Panc1 (cell line): ENCODE results near the gene HNRNPU. TPM values are rescaled to one million over a fixed set of nuclear protein-coding genes. Genes with fewer than 3 reads are reported as not detected.
A peak's percentile ranks its signal among the peaks of the same experiment; 100 is the strongest.

Experiments used
- ATAC-seq: fragments of 200-7000 bp; cut with Tn5 transposase; 2 replicates; pipeline ENCODE4 v1.9.1; 2020; ENCODE audit warnings: mild to moderate bottlenecking, moderate library complexity
- BruUV-seq: library from RNA; stranded (reverse); fragments of 400-500 nt; replicated peaks from 2 replicates; lab custom pipeline; 2021; lab: Mats Ljungman, UMichigan
- CTCF ChIA-PET: fragments of 300-600 bp; sonication (Branson Sonifier 250); formaldehyde crosslinking; loops from one replicate; lab custom pipeline; 2022; ENCODE audit warnings: antibody characterized with exemption; lab: Charles Lee
- POLR2A ChIA-PET: fragments of 300-600 bp; sonication (Branson Sonifier 250); formaldehyde crosslinking; loops from one replicate; lab custom pipeline; 2022; ENCODE audit warnings: antibody characterized with exemption; lab: Charles Lee
- DNase-seq: peaks from one replicate; pipeline ENCODE4 v3.0.0-alpha.2; 2010; ENCODE audit warnings: low read depth, low spot score
- H3K27ac ChIP-seq: 2 replicates; pipeline ENCODE4 v1.5.1; 2011; ENCODE audit warnings: mild to moderate bottlenecking, low read length, inconsistent platforms
- H3K27me3 ChIP-seq: fragments of 200-500 bp; sonication (Bioruptor generic); 2 replicates; pipeline ENCODE4 v1.6.0; 2014; ENCODE audit warnings: low read length, inconsistent platforms; ENCODE audit not compliant: control insufficient read depth, insufficient read depth
- H3K36me3 ChIP-seq: fragments of 200-500 bp; sonication (Bioruptor generic); 2 replicates; pipeline ENCODE4 v1.5.1; 2014; ENCODE audit warnings: inconsistent platforms, mild to moderate bottlenecking, low read length, moderate library complexity; ENCODE audit not compliant: control insufficient read depth, insufficient read depth
- H3K4me1 ChIP-seq: 2 replicates; pipeline ENCODE4 v1.5.1; 2011; ENCODE audit warnings: inconsistent platforms, mild to moderate bottlenecking, low read length, moderate library complexity; ENCODE audit not compliant: control insufficient read depth, insufficient read depth
- H3K4me3 ChIP-seq, 2 experiments: 2 replicates each; pipeline ENCODE4 v1.5.1; 2011 to 2012; ENCODE audit warnings: low read depth in 2 of 2, low read length in 2 of 2, mild to moderate bottlenecking in 2 of 2, inconsistent platforms in 1 of 2, moderate library complexity in 1 of 2
- H3K9me3 ChIP-seq: fragments of 200-500 bp; sonication (Bioruptor generic); 2 replicates; pipeline ENCODE4 v1.5.1; 2014; ENCODE audit warnings: low read depth, mild to moderate bottlenecking, inconsistent platforms, low read length, moderate library complexity; ENCODE audit not compliant: control insufficient read depth, insufficient read depth
- CTCF ChIP-seq: fragments of 450-650 bp; IDR thresholded peaks from 2 replicates; pipeline ENCODE4 v1.5.1; 2017; ENCODE audit warnings: mild to moderate bottlenecking
- POLR2AphosphoS5 ChIP-seq: IDR thresholded peaks from 2 replicates; pipeline ENCODE4 v1.6.1; 2012; ENCODE audit warnings: mild to moderate bottlenecking, low read depth, low read length, moderate library complexity
- SIN3A ChIP-seq: IDR thresholded peaks from 2 replicates; pipeline ENCODE4 v1.6.1; 2012; ENCODE audit warnings: low read depth, mild to moderate bottlenecking, low read length, moderate library complexity, borderline replicate concordance; ENCODE audit not compliant: insufficient read depth
- TCF7L2 ChIP-seq: IDR thresholded peaks from 2 replicates; pipeline ENCODE4 v1.6.1; 2011; ENCODE audit warnings: mild to moderate bottlenecking, low read depth, low read length, inconsistent platforms
- in situ Hi-C: cut with HindIII; loops from 2 replicates; pipeline ENCODE4 v1.10.0; 2016; ENCODE audit warnings: low sequenced_read_pairs, low pct_unique_long_range_greater_than_20kb
- intact Hi-C: fragments of 100-400 bp; cut with micrococcal nuclease; formaldehyde crosslinking; loops from one replicate; pipeline ENCODE4 v1.10.0; 2022; ENCODE audit not compliant: unreplicated experiment
- total RNA-seq: library from RNA; stranded (reverse); gene quantifications from one replicate; pipeline ENCODE4 v1.2.1, GENCODE V29; 2021; ENCODE audit not compliant: unreplicated experiment
- TF ChIP-seq, protein P1 (sequence below), 2 experiments: IDR thresholded peaks; 2 replicates each; pipeline ENCODE4 v1.6.1; 2011 to 2012; ENCODE audit warnings: low read depth in 2 of 2, control low read depth in 1 of 2, low read length in 1 of 2, mild to moderate bottlenecking in 1 of 2, moderate library complexity in 1 of 2; ENCODE audit not compliant: insufficient read depth in 1 of 2

HNRNPU gene
- total RNA-seq, 1 experiment from 2014 or later = 361 TPM

DNA sequence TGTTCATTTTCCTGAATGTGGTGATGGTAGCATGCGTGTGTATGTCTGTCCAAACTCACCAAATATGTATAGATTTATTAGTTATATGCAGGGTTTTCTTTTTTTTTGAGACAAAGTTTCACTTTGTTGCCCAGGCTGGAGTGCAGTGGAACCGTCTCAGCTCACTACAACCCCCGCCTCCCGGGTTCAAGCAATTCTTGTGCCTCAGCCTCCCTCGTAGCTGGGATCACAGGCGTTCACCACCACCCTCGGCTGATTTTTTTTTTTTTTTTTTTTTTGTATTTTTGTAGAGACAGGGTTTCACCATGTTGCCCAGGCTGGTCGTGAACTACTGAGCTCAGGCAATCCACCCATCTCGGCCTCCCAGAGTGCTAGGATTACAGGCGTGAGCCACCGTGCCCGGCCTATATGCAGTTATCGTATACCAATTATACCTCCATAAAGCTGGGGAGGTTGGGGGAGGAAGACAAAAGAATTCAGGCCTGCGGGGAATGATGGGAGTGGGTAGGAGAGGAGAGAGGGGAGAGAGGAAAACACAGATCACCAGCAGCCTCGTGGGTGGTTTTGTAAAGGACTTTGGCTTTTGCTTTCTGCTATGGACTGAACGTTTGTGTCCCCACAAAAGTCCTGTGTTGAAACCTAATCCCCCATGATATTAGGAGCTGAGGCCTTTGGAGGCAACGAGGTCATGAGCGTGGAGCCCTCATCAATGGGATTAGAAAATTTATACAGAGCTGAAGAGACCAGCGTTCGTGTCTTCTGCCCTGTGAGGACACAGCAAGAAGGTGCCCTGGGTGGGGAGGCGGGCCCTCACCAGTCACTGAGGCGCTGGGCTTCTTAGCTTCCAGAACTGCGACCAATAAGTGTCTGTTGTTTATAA, 4.4 kb upstream of the HNRNPU start:
- Histone ChIP-seq H3K27ac (no peak overlapping the region), H3K4me3 (no peak overlapping the region), H3K4me1 (peaks cover 16% of the 10 kb centered on the region), H3K36me3 (no peaks in the 10 kb centered on the region; the same call in 1 of the 2 replicates), H3K9me3 (no peaks in the 10 kb centered on the region), H3K27me3 (no peaks in the 10 kb centered on the region)
- DNase-seq (no peak), ATAC-seq (no peak)
- CTCF ChIA-PET = no interaction called here
- in situ Hi-C loops = no loop called here
- no peak for TF ChIP-seq TCF7L2
- TF ChIP-seq CTCF = no peak
- TF ChIP-seq POLR2AphosphoS5 = no peak
- TF ChIP-seq, protein P1, sequence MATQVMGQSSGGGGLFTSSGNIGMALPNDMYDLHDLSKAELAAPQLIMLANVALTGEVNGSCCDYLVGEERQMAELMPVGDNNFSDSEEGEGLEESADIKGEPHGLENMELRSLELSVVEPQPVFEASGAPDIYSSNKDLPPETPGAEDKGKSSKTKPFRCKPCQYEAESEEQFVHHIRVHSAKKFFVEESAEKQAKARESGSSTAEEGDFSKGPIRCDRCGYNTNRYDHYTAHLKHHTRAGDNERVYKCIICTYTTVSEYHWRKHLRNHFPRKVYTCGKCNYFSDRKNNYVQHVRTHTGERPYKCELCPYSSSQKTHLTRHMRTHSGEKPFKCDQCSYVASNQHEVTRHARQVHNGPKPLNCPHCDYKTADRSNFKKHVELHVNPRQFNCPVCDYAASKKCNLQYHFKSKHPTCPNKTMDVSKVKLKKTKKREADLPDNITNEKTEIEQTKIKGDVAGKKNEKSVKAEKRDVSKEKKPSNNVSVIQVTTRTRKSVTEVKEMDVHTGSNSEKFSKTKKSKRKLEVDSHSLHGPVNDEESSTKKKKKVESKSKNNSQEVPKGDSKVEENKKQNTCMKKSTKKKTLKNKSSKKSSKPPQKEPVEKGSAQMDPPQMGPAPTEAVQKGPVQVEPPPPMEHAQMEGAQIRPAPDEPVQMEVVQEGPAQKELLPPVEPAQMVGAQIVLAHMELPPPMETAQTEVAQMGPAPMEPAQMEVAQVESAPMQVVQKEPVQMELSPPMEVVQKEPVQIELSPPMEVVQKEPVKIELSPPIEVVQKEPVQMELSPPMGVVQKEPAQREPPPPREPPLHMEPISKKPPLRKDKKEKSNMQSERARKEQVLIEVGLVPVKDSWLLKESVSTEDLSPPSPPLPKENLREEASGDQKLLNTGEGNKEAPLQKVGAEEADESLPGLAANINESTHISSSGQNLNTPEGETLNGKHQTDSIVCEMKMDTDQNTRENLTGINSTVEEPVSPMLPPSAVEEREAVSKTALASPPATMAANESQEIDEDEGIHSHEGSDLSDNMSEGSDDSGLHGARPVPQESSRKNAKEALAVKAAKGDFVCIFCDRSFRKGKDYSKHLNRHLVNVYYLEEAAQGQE (IDR thresholded peaks at IDR 0.05; ENCODE audit: insufficient read depth in 1 of 2, low read depth in 2 of 2, low read length in 1 of 2) = no peak
- no peak for TF ChIP-seq SIN3A
- POLR2A ChIA-PET = no interaction called here
- BruUV-seq = no TSS peak
- intact Hi-C loops = no loop called here

- ATAC-seq = no peak
- no peaks in the 10 kb centered on the region for H3K27me3 ChIP-seq
- in situ Hi-C loops = no loop called here
- H3K36me3 ChIP-seq = peaks cover 13% of the 10 kb centered on the region
- TF ChIP-seq POLR2AphosphoS5 = no peak
- no peak for TF ChIP-seq SIN3A
- no peak for TF ChIP-seq CTCF
- TF ChIP-seq, protein P1 (IDR thresholded peaks at IDR 0.05; ENCODE audit: insufficient read depth in 1 of 2, low read depth in 2 of 2, low read length in 1 of 2) = no peak
- no peak for TF ChIP-seq TCF7L2
- intact Hi-C loops = no loop called here
- no peaks in the 10 kb centered on the region for H3K9me3 ChIP-seq
- peaks cover 18% of the 10 kb centered on the region for H3K4me1 ChIP-seq
- ChIA-PET CTCF (no interaction called here), POLR2A (no interaction called here)
- DNase-seq = no peak
- no peak overlapping the region for H3K4me3 ChIP-seq
- peak overlapping the region; percentile 100 for H3K27ac ChIP-seq
- BruUV-seq = no TSS peak
Observed at GRCh38 chr1:244866355-244866754, 2.0 kb upstream of the HNRNPU start.
